MM.1S (cell line): ENCODE data around the gene CDC5L.
A peak's percentile ranks its signal among the peaks of the same experiment; 100 is the strongest.

Source experiments
- DNase-seq: peaks from one replicate; pipeline ENCODE4 v3.0.0-alpha.2; 2015
- H2AFZ ChIP-seq: fragments of 300-600 bp; sonication (generic); 2 replicates; pipeline ENCODE4 v1.6.0; 2016; ENCODE audit warnings: antibody characterized with exemption, low read length
- H3F3A ChIP-seq: fragments of 300-600 bp; sonication (generic); 2 replicates; pipeline ENCODE4 v1.6.1; 2016; ENCODE audit warnings: mild to moderate bottlenecking, antibody characterized with exemption, low read length, moderate library complexity, mixed read lengths; ENCODE audit not compliant: insufficient read depth
- H3K27ac ChIP-seq: fragments of 300-600 bp; sonication (generic); 2 replicates; pipeline ENCODE4 v1.5.1; 2016; ENCODE audit warnings: mild to moderate bottlenecking, low read length
- H3K27me3 ChIP-seq: fragments of 300-600 bp; sonication (generic); replicated peaks from 2 replicates; pipeline ENCODE4 v1.6.0; 2016; ENCODE audit warnings: low read length; ENCODE audit not compliant: insufficient read depth
- H3K36me3 ChIP-seq: fragments of 300-600 bp; sonication (generic); replicated peaks from 2 replicates; pipeline ENCODE4 v1.6.1; 2016; ENCODE audit warnings: mild to moderate bottlenecking, low read length, mixed read lengths; ENCODE audit not compliant: insufficient read depth
- H3K4me1 ChIP-seq: fragments of 300-600 bp; sonication (generic); 2 replicates; pipeline ENCODE4 v1.6.1; 2016; ENCODE audit warnings: low read length, mixed read lengths
- H3K4me2 ChIP-seq: fragments of 300-600 bp; sonication (generic); 2 replicates; pipeline ENCODE4 v1.6.0; 2016; ENCODE audit warnings: low read depth, low read length
- H3K4me3 ChIP-seq: fragments of 300-600 bp; sonication (generic); 2 replicates; pipeline ENCODE4 v1.5.1; 2016; ENCODE audit warnings: low read length, mixed read lengths
- H3K79me2 ChIP-seq: fragments of 300-600 bp; sonication (generic); 2 replicates; pipeline ENCODE4 v1.6.1; 2016; ENCODE audit warnings: mixed run types, low read length, mixed read lengths
- H3K9ac ChIP-seq: fragments of 300-600 bp; sonication (generic); 2 replicates; pipeline ENCODE4 v1.6.1; 2016; ENCODE audit warnings: low read length, mixed read lengths
- H3K9me2 ChIP-seq: fragments of 300-600 bp; sonication (generic); replicated peaks from 2 replicates; pipeline ENCODE4 v1.6.1; 2016; ENCODE audit warnings: mild to moderate bottlenecking, low read length, mixed read lengths; ENCODE audit not compliant: insufficient read depth
- H3K9me3 ChIP-seq: fragments of 300-600 bp; sonication (generic); replicated peaks from 2 replicates; pipeline ENCODE4 v1.6.1; 2016; ENCODE audit warnings: mild to moderate bottlenecking, low read length, mixed read lengths; ENCODE audit not compliant: insufficient read depth
- H4K20me1 ChIP-seq: fragments of 300-600 bp; sonication (generic); 2 replicates; pipeline ENCODE4 v1.6.1; 2016; ENCODE audit warnings: mild to moderate bottlenecking, low read length, moderate library complexity, mixed read lengths; ENCODE audit not compliant: insufficient read depth
- CTCF ChIP-seq: fragments of 300-600 bp; sonication (generic); IDR thresholded peaks from 2 replicates; pipeline ENCODE4 v1.5.1; 2016; ENCODE audit warnings: antibody characterized with exemption, low read length, mixed read lengths
- EZH2 ChIP-seq: fragments of 300-600 bp; sonication (generic); optimal IDR thresholded peaks from 2 replicates; pipeline ENCODE3; 2017; ENCODE audit warnings: low read depth, mild to moderate bottlenecking, antibody characterized with exemption, low read length, mixed read lengths
- EZH2phosphoT487 ChIP-seq: fragments of 300-600 bp; sonication (generic); IDR thresholded peaks from 2 replicates; pipeline ENCODE4 v1.6.1; 2018; ENCODE audit warnings: antibody characterized with exemption, low read length

CDC5L gene

GRCh38 chr6:44388135-44388487, 605 bp downstream of the CDC5L start:
- Histone ChIP-seq H3K4me2 (peak overlapping the region; percentile 71), H3K36me3 (no peaks in the 10 kb centered on the region; the same call in 1 of the 2 replicates), H3K9ac (peak overlapping the region; percentile 41; the same call in 1 of the 2 replicates), H3K4me1 (peaks cover 22% of the 10 kb centered on the region), H3K27ac (no peak overlapping the region), H3K79me2 (peaks cover 48% of the 10 kb centered on the region), H3K4me3 (peak overlapping the region; percentile 93), H2AFZ (no peak overlapping the region), H4K20me1 (peaks cover 13% of the 10 kb centered on the region; the same call in 1 of the 2 replicates), H3K27me3 (no peaks in the 10 kb centered on the region), H3F3A (peaks cover 5% of the 10 kb centered on the region; the same call in 1 of the 2 replicates), H3K9me2 (no peaks in the 10 kb centered on the region), H3K9me3 (no peaks in the 10 kb centered on the region)
- DNase-seq: no peak
- no peak for TF ChIP-seq EZH2
- TF ChIP-seq EZH2phosphoT487: no peak
- no peak for TF ChIP-seq CTCF

GRCh38 chr6:44388887-44389286, 1.4 kb downstream of the CDC5L start:
- no peak overlapping the region for H3K27ac ChIP-seq

DNA sequence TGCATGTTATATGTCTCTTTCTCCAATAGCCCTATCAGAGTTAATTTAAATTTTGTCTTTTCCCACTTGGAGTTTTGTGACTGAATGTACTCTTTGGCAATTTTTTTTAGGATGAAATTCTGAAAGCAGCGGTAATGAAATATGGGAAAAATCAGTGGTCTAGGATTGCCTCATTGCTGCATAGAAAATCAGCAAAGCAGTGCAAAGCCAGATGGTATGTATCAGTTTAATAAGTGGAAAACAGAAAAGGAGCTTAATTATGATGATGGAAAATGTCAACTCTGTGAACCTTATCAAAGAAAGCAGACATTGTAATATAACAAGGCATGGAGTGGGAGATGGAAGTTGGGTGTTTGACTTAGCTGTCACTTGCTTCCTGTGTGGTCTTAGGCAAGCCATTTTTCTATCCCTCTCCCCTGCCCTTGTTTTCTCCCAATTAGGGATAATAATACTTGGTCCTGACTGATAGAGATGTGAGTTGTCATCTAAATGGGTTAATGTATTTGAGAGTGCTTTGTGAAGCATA, 2.7 kb downstream of the CDC5L start:
- Histone ChIP-seq H3K9me2 (no peaks in the 10 kb centered on the region), H3K79me2 (peaks cover 62% of the 10 kb centered on the region), H4K20me1 (peaks cover 13% of the 10 kb centered on the region; the same call in 1 of the 2 replicates), H3F3A (peaks cover 5% of the 10 kb centered on the region; the same call in 1 of the 2 replicates), H2AFZ (no peak overlapping the region), H3K4me2 (no peak overlapping the region), H3K4me1 (peaks cover 22% of the 10 kb centered on the region), H3K9ac (no peak overlapping the region), H3K27ac (no peak overlapping the region), H3K4me3 (no peak overlapping the region), H3K27me3 (no peaks in the 10 kb centered on the region), H3K36me3 (peaks cover 10% of the 10 kb centered on the region; the same call in 1 of the 2 replicates), H3K9me3 (no peaks in the 10 kb centered on the region)
- no peak for DNase-seq
- TF ChIP-seq EZH2: no peak
- TF ChIP-seq CTCF: no peak
- no peak for TF ChIP-seq EZH2phosphoT487

More at GRCh38 chr6:44388887-44389286, 1.4 kb downstream of the CDC5L start:
- no peaks in the 10 kb centered on the region for H3K27me3 ChIP-seq
- no peaks in the 10 kb centered on the region for H3K9me2 ChIP-seq
- H3K4me2 ChIP-seq: peak overlapping the region; percentile 71
- H3K9ac ChIP-seq: no peak overlapping the region
- H3F3A ChIP-seq: peaks cover 5% of the 10 kb centered on the region; the same call in 1 of the 2 replicates
- H3K9me3 ChIP-seq: no peaks in the 10 kb centered on the region
- H4K20me1 ChIP-seq: peaks cover 13% of the 10 kb centered on the region; the same call in 1 of the 2 replicates
- no peak overlapping the region for H2AFZ ChIP-seq
- peaks cover under 1% of the 10 kb centered on the region; the same call in 1 of the 2 replicates for H3K36me3 ChIP-seq
- peaks cover 52% of the 10 kb centered on the region for H3K79me2 ChIP-seq
- peaks cover 22% of the 10 kb centered on the region for H3K4me1 ChIP-seq
- TF ChIP-seq EZH2 (no peak), CTCF (no peak), EZH2phosphoT487 (no peak)
- peak overlapping the region; percentile 93 for H3K4me3 ChIP-seq
- DNase-seq: no peak
